Heart left ventricle (tissue), 16 donors: ENCODE measurements around the gene SEZ6L2. TPM values are rescaled to one million over a fixed set of nuclear protein-coding genes. Genes with fewer than 3 reads are reported as not detected.

Source experiments
- ATAC-seq, 4 donors: fragments of 200-7000 bp; cut with Tn5 transposase; one replicate each; pipeline ENCODE4 v1.9.1; 2020 to 2022; ENCODE audit warnings: moderate library complexity in 4 of 4, mild to moderate bottlenecking in 3 of 4, moderate number of reproducible peaks in 1 of 4
- DNase-seq, 5 donors: peaks; one replicate each; pipeline ENCODE4 v3.0.0-alpha.2; 2020
- H3K27ac ChIP-seq, 12 donors: fragments of 200-600 bp; sonication (generic) in 4 of 12; one replicate each; pipeline versions ENCODE4 v1.5.0 to v1.8.0; 2016 to 2022; ENCODE audit warnings: mild to moderate bottlenecking in 2 of 12
- H3K27me3 ChIP-seq, 9 donors: fragments of 200-600 bp; sonication (generic) in 2 of 9; one replicate each; pipeline versions ENCODE4 v1.5.1 to v1.8.0; 2016 to 2022; ENCODE audit warnings: mild to moderate bottlenecking in 3 of 9
- H3K36me3 ChIP-seq, 9 donors: fragments of 200-600 bp; sonication (generic) in 2 of 9; one replicate each; pipeline versions ENCODE4 v1.5.0 to v1.8.0; 2018 to 2022; ENCODE audit warnings: mild to moderate bottlenecking in 2 of 9
- H3K4me1 ChIP-seq, 12 donors: fragments of 200-600 bp; sonication (generic) in 4 of 12; one replicate each; pipeline versions ENCODE4 v1.5.0 to v1.8.0; 2016 to 2022; ENCODE audit warnings: mild to moderate bottlenecking in 3 of 12
- H3K4me3 ChIP-seq, 12 donors: fragments of 200-600 bp; sonication (generic) in 4 of 12; one replicate each; pipeline versions ENCODE4 v1.5.0 to v1.8.0; 2017 to 2022; ENCODE audit warnings: mild to moderate bottlenecking in 9 of 12, moderate library complexity in 4 of 12
- H3K9me3 ChIP-seq, 12 donors: fragments of 200-600 bp; sonication (generic) in 4 of 12; one replicate each; pipeline versions ENCODE4 v1.5.0 to v1.8.0; 2016 to 2022; ENCODE audit warnings: mild to moderate bottlenecking in 1 of 12
- CTCF ChIP-seq, 12 donors: fragments of 200-600 bp; sonication (generic) in 4 of 12; IDR thresholded peaks; one replicate each; pipeline versions ENCODE4 v1.5.0 to v1.8.0; 2018 to 2022; ENCODE audit warnings: antibody characterized with exemption in 12 of 12, mild to moderate bottlenecking in 5 of 12
- POLR2A ChIP-seq, 2 donors: fragments of 450-650 bp; IDR thresholded peaks; one replicate each; pipeline ENCODE4 v1.6.1; 2017; ENCODE audit warnings: antibody characterized with exemption in 2 of 2, mild to moderate bottlenecking in 2 of 2, moderate library complexity in 2 of 2
- WGBS, 4 donors: extraction: QIAGEN DNeasy Blood & Tissue Kit in 2 of 4; methylation state at CpG; one replicate each; pipeline versions ENCODE4 v1.1.5 to v1.1.7; 2013 to 2018; 5-methylcytosine and 5-hydroxymethylcytosine counted together
- intact Hi-C, 10 donors: fragments of 100-400 bp; cut with DNase I; formaldehyde crosslinking; loops; one replicate each; pipeline versions ENCODE4 v1.11.1 to v1.14.2; 2022
- polyA plus RNA-seq, 2 donors: library from polyadenylated mRNA; stranded (reverse); fragments of 200-250 nt; gene quantifications; one replicate each; pipeline ENCODE4 v1.2.3, GENCODE V29; 2013
- total RNA-seq, 9 donors: library from RNA; depleted of rRNA in 2 of 9; stranded (reverse); fragments of >200 nt in 2 of 9; fragmentation: NEBNext Ultra II Directional in 3 of 9; extraction: Animal tissue kit (Norgen Biotek cat#: 25700) in 3 of 9; gene quantifications; one replicate each; pipeline versions ENCODE4 v1.1.0 to v1.2.4, GENCODE V29; 2016 to 2023
- donor health status: ischemic (EF 13 %, LVEDD 7.1; RV severe dilation, severe dysfunction).
- donor health status: healthy with polysubstance abuse.
- donor health status: DM: no; HTN: yes; CAD: no.
- donor health status: DM: no; HTN: no; CAD: no.
- donor health status: ischemic (EF 25% LVEDD 6.9; RV normal size, moderate dysfunction).
- donor health status: ischemic (EF 25% LVEDD 5.7; RV mildly dilated, moderate dysfunction).
- donor health status: healthy.
- donor health status: DM: yes; HTN: yes; CAD: no.
- donor health status: ischemic (EF 35%, LVEDD 5.7; RV mildly dilated, moderate dysfunction).
- donor health status: nonischemic (EF 11% LVEDD 7.7; RV severe dilation, severe dysfunction).
- donor health status: DM: yes; HTN: yes; CAD: no.
- donor health status: PGD.
- donor health status: ischemic (EF 29% LVEDD 5.4; RV normal size, mild dysfunction).
- donor health status: nonischemic (EF 23%, LVEDD 6.1; RV moderate dilation, normal function).

SEZ6L2 gene
- total and polyA plus RNA-seq, 11 donors = 0.15 to 8.9 (median 1.1) TPM; not detected in 1

- TF ChIP-seq CTCF (IDR thresholded peaks at IDR 0.05) = no peak
- no peak for TF ChIP-seq POLR2A (IDR thresholded peaks at IDR 0.05)
- Histone ChIP-seq H3K27me3 (peaks cover 0 to 13% (median 2%) of the 10 kb centered on the region in 9 donors), H3K9me3 (no peaks in the 10 kb centered on the region), H3K36me3 (no peaks in the 10 kb centered on the region), H3K4me1 (no peaks in the 10 kb centered on the region), H3K4me3 (no peak overlapping the region), H3K27ac (no peak overlapping the region)
- no peak for ATAC-seq
- intact Hi-C loops = loop anchor here in 1 of 10 donors (10.0 kb wide), 1 partner anchor 61 kb away; no protein-coding TSS in a partner anchor
- WGBS, 4 donors = 52 to 85% (median 76%) methylated on average over 6 of the region's 6 CpGs
- DNase-seq = no peak
These were observed 15.4 kb downstream of the SEZ6L2 start for GRCh38 chr16:29883987-29884386.

- no peak for DNase-seq
- 76 to 89% (median 88%) methylated on average over 3 of the region's 3 CpGs for WGBS, 4 donors
- H3K36me3 ChIP-seq = no peaks in the 10 kb centered on the region
- H3K4me1 ChIP-seq = peaks cover 0 to 12% (median 0%) of the 10 kb centered on the region in 12 donors
- no peak overlapping the region for H3K27ac ChIP-seq
- intact Hi-C loops = loop anchor here in 1 of 10 donors (10.0 kb wide), 1 partner anchor 64 kb away; no protein-coding TSS in a partner anchor
- no peak overlapping the region for H3K4me3 ChIP-seq
- no peak for TF ChIP-seq CTCF (IDR thresholded peaks at IDR 0.05)
- no peak for TF ChIP-seq POLR2A (IDR thresholded peaks at IDR 0.05)
- no peaks in the 10 kb centered on the region for H3K9me3 ChIP-seq
- peaks cover 16 to 43% (median 30%) of the 10 kb centered on the region in 9 donors for H3K27me3 ChIP-seq
- no peak for ATAC-seq
These were observed 18.3 kb downstream of the SEZ6L2 start for GRCh38 chr16:29881050-29881449.

- Histone ChIP-seq H3K27ac (no peak overlapping the region), H3K27me3 (peaks cover 17 to 49% (median 34%) of the 10 kb centered on the region in 9 donors), H3K9me3 (no peaks in the 10 kb centered on the region), H3K4me1 (peaks cover 0 to 12% (median 0%) of the 10 kb centered on the region in 12 donors), H3K36me3 (no peaks in the 10 kb centered on the region), H3K4me3 (no peak overlapping the region)
- intact Hi-C loops = loop anchor here in 1 of 10 donors (10.0 kb wide), 1 partner anchor 77 kb away; no protein-coding TSS in a partner anchor
- TF ChIP-seq POLR2A (IDR thresholded peaks at IDR 0.05) (no peak), CTCF (IDR thresholded peaks at IDR 0.05) (no peak)
- 84 to 93% (median 88%) methylated on average over 14 of the region's 14 CpGs for WGBS, 4 donors
- DNase-seq (no peak), ATAC-seq (no peak)
These were observed 21.2 kb downstream of the SEZ6L2 start for GRCh38 chr16:29878172-29878571.

GRCh38 chr16:29877266-29877961 is 21.9 kb downstream of the SEZ6L2 start:
- ATAC-seq = peak in 1 of 4 donors; percentile 49
- H3K4me3 ChIP-seq = peak overlapping the region in 1 of 12 donors; percentile 10

More at GRCh38 chr16:29877266-29877961, 21.9 kb downstream of the SEZ6L2 start:
- H3K27me3 ChIP-seq = peaks cover 17 to 49% (median 34%) of the 10 kb centered on the region in 9 donors
- 10 to 19% (median 15%) methylated on average over 13 to 28 of the region's 28 CpGs for WGBS, 4 donors
- no peak for DNase-seq
- H3K36me3 ChIP-seq = no peaks in the 10 kb centered on the region
- TF ChIP-seq CTCF (IDR thresholded peaks at IDR 0.05) = no peak
- TF ChIP-seq POLR2A (IDR thresholded peaks at IDR 0.05) = no peak
- no peaks in the 10 kb centered on the region for H3K9me3 ChIP-seq
- intact Hi-C loops = loop anchor here in 1 of 10 donors (10.0 kb wide), 1 partner anchor 77 kb away; no protein-coding TSS in a partner anchor
- peaks cover 0 to 12% (median 0%) of the 10 kb centered on the region in 12 donors for H3K4me1 ChIP-seq
- H3K27ac ChIP-seq = no peak overlapping the region
